ENCODE data around the gene PLXDC1. TPM values are rescaled to one million over a fixed set of nuclear protein-coding genes. Genes with fewer than 3 reads are reported as not detected.

PLXDC1 gene
- total RNA-seq, 1 experiment from 2014 or later: not detected

DNA sequence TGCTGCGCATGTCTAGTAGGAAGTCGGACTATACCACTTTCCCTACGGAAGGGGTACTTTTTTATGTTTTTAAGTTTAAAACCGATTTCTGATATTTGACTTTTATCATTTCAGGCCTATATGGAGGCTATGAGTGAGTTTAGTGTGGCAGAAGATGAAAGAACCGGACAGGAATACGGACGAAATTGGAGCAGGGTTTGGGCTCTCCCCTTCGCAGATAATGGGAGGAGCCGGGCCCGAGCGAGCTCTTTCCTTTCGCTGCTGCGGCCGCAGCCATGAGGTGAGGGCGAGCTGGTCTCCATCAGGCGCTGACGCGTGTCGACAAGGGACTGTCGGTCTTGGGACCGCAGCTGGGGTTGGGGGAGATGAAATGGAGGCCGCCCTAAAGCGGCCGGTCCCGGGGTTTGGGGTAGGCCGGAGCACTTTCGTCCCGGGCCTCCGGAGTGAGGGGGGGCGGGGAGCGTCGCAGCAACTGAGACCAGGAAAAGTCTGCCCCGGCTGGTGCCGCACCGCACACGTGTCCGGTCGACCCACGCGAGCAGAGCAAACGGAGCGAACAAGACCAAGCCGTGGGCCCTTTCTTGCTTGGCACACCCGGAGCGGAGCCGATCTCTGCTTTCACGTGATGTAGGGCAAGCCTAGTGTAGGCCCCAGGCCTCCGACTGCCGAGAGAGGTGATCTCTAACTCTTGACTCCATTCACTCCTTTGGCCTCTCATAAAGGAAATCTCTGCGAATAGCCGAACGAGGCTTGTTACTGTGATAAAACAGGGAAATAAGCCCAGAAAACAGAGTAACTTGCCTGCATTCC lies 48.8 kb upstream of the PLXDC1 start, which contains the start of gene RPL19:
TSS of gene RPL19 (plus strand) at position 214 of the 810 bp plus-strand sequence. CDS start at position 276, 62 bp downstream.
- in situ Hi-C loops (cut with HindIII; ENCODE audit: low pct_unique_long_range_greater_than_20kb, low sequenced_read_pairs): no loop called here

DNA sequence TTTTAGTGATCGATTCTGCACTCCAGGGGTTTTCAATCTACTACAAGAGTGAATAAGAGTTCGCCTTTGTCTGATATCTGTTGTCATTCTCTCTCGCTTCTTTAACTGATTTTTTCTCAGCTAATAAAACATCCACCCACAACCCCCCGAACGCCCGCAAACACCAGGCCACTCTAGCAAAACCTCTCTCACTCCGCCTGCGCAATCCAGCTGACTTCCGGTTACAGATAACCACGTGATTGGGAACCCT lies 48.3 kb upstream of the PLXDC1 start:
- in situ Hi-C loops (cut with HindIII; ENCODE audit: low pct_unique_long_range_greater_than_20kb, low sequenced_read_pairs) (no loop called here), intact Hi-C loops (cut with micrococcal nuclease; ENCODE audit: unreplicated experiment) (no loop called here)
- no peaks in the 10 kb centered on the region for H3K27me3 ChIP-seq (ENCODE audit: control insufficient read depth, insufficient read depth, low read length)
- H3K4me3 ChIP-seq (ENCODE audit: low read depth in 2 of 2, low read length in 2 of 2): peak overlapping the region; percentile 78 to 93
- peak; percentile 59 for DNase-seq (ENCODE audit: low read depth, low spot score)
- peaks cover 15% of the 10 kb centered on the region; the same call in 1 of the 2 replicates for H3K36me3 ChIP-seq (ENCODE audit: control insufficient read depth, insufficient read depth, low read length)
- H3K9me3 ChIP-seq (ENCODE audit: control insufficient read depth, insufficient read depth, low read depth, low read length): no peaks in the 10 kb centered on the region
- TF ChIP-seq, protein P1, sequence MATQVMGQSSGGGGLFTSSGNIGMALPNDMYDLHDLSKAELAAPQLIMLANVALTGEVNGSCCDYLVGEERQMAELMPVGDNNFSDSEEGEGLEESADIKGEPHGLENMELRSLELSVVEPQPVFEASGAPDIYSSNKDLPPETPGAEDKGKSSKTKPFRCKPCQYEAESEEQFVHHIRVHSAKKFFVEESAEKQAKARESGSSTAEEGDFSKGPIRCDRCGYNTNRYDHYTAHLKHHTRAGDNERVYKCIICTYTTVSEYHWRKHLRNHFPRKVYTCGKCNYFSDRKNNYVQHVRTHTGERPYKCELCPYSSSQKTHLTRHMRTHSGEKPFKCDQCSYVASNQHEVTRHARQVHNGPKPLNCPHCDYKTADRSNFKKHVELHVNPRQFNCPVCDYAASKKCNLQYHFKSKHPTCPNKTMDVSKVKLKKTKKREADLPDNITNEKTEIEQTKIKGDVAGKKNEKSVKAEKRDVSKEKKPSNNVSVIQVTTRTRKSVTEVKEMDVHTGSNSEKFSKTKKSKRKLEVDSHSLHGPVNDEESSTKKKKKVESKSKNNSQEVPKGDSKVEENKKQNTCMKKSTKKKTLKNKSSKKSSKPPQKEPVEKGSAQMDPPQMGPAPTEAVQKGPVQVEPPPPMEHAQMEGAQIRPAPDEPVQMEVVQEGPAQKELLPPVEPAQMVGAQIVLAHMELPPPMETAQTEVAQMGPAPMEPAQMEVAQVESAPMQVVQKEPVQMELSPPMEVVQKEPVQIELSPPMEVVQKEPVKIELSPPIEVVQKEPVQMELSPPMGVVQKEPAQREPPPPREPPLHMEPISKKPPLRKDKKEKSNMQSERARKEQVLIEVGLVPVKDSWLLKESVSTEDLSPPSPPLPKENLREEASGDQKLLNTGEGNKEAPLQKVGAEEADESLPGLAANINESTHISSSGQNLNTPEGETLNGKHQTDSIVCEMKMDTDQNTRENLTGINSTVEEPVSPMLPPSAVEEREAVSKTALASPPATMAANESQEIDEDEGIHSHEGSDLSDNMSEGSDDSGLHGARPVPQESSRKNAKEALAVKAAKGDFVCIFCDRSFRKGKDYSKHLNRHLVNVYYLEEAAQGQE (IDR thresholded peaks at IDR 0.05; ENCODE audit: insufficient read depth in 1 of 2, low read depth in 2 of 2, low read length in 1 of 2): no peak
- TF ChIP-seq TCF7L2 (IDR thresholded peaks at IDR 0.05; ENCODE audit: low read depth, low read length) (no peak), SIN3A (IDR thresholded peaks at IDR 0.05; ENCODE audit: borderline replicate concordance, insufficient read depth, low read depth, low read length) (no peak), CTCF (IDR thresholded peaks at IDR 0.05) (no peak), POLR2AphosphoS5 (IDR thresholded peaks at IDR 0.05; ENCODE audit: low read depth, low read length) (peak; percentile 65; the same call in 1 of the 2 replicates)
- BruUV-seq (replicated peaks): no TSS peak
- peak; percentile 76 for ATAC-seq
- ChIA-PET POLR2A (interaction anchor here (0.6 to 0.8 kb wide), 4 partner anchors 39 to 144 kb away, joined by 3 to 10 read pairs (median 6); no protein-coding TSS in a partner anchor), CTCF (no interaction called here)
- peak overlapping the region; percentile 97 for H3K27ac ChIP-seq (ENCODE audit: low read length)
- peaks cover 28% of the 10 kb centered on the region for H3K4me1 ChIP-seq (ENCODE audit: control insufficient read depth, insufficient read depth, low read length)

More for the DNA sequence above, 48.8 kb upstream of the PLXDC1 start, which contains the start of gene RPL19:
- peak within 1 kb of the TSS; percentile 97 for H3K27ac ChIP-seq (ENCODE audit: low read length)
- peaks cover 15% of the 10 kb centered on the region; the same call in 1 of the 2 replicates for H3K36me3 ChIP-seq (ENCODE audit: control insufficient read depth, insufficient read depth, low read length)
- peaks cover 28% of the 10 kb centered on the region for H3K4me1 ChIP-seq (ENCODE audit: control insufficient read depth, insufficient read depth, low read length)
- no peak for DNase-seq (ENCODE audit: low read depth, low spot score)
- H3K4me3 ChIP-seq (ENCODE audit: low read depth in 2 of 2, low read length in 2 of 2): peak within 1 kb of the TSS; percentile 78 to 93
- peak; percentile 69 for ATAC-seq
- TF ChIP-seq TCF7L2 (IDR thresholded peaks at IDR 0.05; ENCODE audit: low read depth, low read length): no peak
- 0 out of 2 replicates have a peak, but pooled peaks have one; percentile 6 for TF ChIP-seq SIN3A (IDR thresholded peaks at IDR 0.05; ENCODE audit: borderline replicate concordance, insufficient read depth, low read depth, low read length)
- TF ChIP-seq POLR2AphosphoS5 (IDR thresholded peaks at IDR 0.05; ENCODE audit: low read depth, low read length): peak; percentile 93
- BruUV-seq (replicated peaks): no TSS peak
- CTCF ChIA-PET: no interaction called here
- POLR2A ChIA-PET: interaction anchor here (0.6 to 0.8 kb wide), 4 partner anchors 40 to 144 kb away, joined by 3 to 10 read pairs (median 6); no protein-coding TSS in a partner anchor
- no peaks in the 10 kb centered on the region for H3K27me3 ChIP-seq (ENCODE audit: control insufficient read depth, insufficient read depth, low read length)
- no peaks in the 10 kb centered on the region for H3K9me3 ChIP-seq (ENCODE audit: control insufficient read depth, insufficient read depth, low read depth, low read length)
- intact Hi-C loops (cut with micrococcal nuclease; ENCODE audit: unreplicated experiment): no loop called here

All from Panc1 (cell line).